GM13977 (cell line): ENCODE results near the gene RGPD8.

ENCODE experiments used
- DNase-seq: peaks from one replicate; pipeline ENCODE4 v3.0.0; 2012; ENCODE audit warnings: low spot score
- CTCF ChIP-seq: IDR thresholded peaks from 2 replicates; pipeline ENCODE4 v1.5.1; 2012; ENCODE audit warnings: mild to moderate bottlenecking, control low read depth; ENCODE audit not compliant: insufficient read depth; ENCODE audit errors: extremely low read depth, missing control alignments
- in situ Hi-C: fragments of 300-500 bp; cut with MboI; formaldehyde crosslinking; loops from one replicate; pipeline ENCODE4 v1.12.0; 2022; ENCODE audit warnings: low sequenced_read_pairs, low pct_unique_long_range_greater_than_20kb, mixed read lengths, inconsistent platforms; ENCODE audit not compliant: unreplicated experiment

The RGPD8 gene

GRCh38 chr2:112332123-112332696 lies 101.2 kb downstream of the RGPD8 start:
- no peak for TF ChIP-seq CTCF
- in situ Hi-C loops, result no loop called here
- DNase-seq, result no peak

- TF ChIP-seq CTCF, result no peak
- no peak for DNase-seq
- in situ Hi-C loops, result no loop called here
Observed at GRCh38 chr2:112322919-112323318, 110.5 kb downstream of the RGPD8 start.

- in situ Hi-C loops, result no loop called here
- no peak for DNase-seq
- no peak for TF ChIP-seq CTCF
Observed at GRCh38 chr2:112321375-112322320, 111.8 kb downstream of the RGPD8 start.
